Activated CD4-positive, alpha-beta T cell treated with anti-CD3 and anti-CD28 coated beads, Interleukin-2, Interleukin-4, amounts not matched to agents 100 ng/mL and 50 ng/mL, durations not matched to agents 16 hours and 8 hours (primary cell): Measurements from ENCODE around the gene MOB2.

ENCODE experiments used
- DNase-seq: peaks from one replicate; pipeline ENCODE4 v3.0.0-alpha.2; 2020; ENCODE audit warnings: low spot score

The MOB2 gene

DNA sequence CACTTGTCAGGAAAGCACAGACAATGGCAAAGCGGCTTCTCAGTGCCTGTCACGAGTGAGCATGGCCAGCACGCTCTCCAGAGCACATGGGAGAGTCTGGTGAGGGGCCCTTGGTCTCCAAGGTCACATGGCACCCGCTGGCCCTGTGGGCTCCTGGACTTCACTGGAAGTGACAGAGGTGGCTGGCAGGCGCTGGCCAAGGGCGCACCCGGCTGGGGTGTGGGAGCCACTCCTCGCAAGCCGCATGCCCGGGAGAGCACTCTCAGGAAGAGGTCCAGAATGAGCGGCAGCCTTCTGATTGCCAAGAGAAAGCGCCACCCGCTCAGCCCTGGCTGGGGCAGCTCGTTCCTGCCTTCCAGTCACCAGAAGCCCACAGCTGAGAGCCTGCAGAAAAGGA is 17.1 kb upstream of the MOB2 start:
- DNase-seq: no peak

DNA sequence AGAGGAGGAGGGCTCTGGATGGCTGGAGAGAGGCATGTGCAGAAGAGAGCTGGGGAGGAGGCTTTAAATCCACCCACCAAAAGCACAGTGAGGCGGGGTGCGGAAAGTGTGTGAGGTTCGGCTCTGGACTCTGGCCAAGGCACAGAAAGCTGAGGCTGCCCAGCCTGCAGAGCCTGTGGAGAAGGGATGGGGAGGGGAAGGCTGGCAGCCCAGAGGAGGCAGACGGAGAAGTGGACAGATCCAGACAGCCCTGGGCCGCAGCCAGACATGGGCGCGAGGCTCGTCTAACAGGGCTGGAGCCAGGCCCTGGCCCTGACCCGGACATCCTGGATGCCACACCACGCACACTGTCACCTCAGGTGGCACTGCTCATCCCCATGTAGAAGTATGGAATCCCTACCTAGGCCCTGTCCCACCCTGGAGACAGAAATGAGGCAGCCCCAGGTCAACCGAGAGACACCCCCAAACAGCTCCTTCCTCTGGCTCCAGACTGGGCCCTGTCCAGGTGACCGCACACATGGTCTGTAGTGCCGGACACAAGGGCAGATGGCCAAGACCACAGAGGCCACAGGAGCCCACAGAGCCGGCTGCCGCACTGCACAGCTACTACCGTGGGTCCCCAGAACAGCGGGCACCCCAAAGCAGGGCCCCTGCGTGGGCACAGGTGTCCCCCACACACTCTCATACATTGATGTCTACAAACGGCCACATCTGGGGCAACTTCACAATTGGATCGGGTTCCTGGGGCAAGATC is 16.6 kb upstream of the MOB2 start:
- no peak for DNase-seq

DNA sequence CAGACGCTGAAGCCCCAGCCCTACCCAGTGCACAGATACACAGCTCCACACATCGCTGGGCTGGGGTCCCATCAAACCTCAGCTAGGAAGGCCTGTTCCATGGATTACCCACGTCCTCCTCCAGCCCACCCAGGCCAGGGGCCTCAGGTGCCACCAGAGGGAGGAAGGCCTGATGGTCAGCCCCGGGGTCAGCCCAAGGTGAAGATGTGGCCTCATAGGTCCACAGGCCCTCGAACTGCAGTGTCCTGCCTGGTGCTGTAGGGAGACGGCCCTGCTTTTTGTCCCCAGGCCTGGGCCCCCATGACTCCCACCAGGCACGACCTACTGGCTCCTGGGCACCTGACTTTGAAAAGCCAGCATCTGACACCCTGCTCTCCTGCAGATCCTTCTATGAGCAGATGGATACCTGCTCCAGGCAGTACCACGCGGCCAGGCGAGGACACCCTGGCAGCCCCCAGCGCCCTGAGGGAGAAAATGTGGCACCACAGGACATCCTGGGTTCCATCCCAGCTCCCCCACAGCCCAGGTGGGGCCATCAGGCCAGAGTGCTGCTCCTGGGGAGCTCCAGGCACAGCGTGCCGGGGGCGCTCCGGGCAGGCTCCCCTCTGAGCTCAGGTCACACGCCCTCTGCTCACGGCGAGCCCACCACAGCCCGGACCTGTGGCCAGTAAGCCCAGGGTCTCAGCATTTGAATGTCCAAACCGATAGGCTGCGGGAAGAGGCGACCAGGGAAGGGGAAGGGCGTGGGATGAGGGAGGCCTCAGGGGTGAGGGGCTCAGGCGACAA is 15.8 kb upstream of the MOB2 start:
- no peak for DNase-seq

- no peak for DNase-seq
Observed at GRCh38 chr11:1501421-1502167, 15.0 kb upstream of the MOB2 start.

DNA sequence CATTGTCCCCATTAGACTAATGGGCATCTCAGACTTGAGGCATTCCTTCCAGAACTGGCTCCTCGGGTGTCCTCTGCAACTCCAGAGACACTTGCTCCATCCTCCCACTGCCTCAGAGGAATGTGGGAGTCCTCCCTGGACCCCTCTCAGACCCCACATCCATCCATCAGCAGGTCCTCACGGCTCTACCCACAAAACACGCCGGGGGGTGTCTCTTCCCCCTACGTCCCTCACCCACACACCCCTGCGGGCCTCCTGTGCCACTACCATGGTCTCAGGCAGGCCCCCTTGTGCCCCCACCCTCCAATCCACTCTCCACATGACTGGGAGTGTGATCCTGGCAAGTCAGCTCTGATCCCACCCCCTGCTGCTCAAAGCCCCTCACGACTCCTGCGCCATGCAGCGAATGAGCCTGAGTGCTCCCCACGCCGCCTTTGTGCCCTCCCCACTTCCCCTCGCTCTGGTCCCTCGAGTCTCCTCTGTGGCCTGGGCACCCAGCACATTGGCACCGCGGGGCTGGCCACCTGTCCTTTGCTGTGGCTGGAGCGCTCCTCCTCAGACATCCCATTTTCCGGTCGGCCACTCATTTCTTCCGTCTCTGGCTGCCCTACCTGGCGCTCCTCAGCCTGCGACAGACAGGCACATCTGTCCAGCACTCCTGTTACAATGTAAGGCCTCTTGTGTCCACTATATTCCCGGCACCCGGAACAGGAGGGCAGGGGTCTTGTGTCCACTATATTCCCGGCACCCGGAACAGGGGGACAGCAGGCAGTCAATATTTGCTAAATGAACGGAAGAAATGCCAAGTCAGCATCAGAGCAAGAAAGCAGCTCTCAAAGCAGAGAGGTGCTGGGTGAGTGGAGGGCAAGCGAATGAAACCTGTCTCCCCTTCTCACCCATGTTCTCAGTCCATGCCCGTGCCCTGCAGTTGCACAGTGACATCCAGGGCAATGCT is 14.2 kb upstream of the MOB2 start:
- DNase-seq: no peak

- no peak for DNase-seq
Observed at GRCh38 chr11:1499899-1500298, 13.3 kb upstream of the MOB2 start.

- no peak for DNase-seq
Observed at GRCh38 chr11:1499261-1499890, 12.8 kb upstream of the MOB2 start.

- no peak for DNase-seq
Observed at GRCh38 chr11:1498262-1498661, 11.7 kb upstream of the MOB2 start.

DNA sequence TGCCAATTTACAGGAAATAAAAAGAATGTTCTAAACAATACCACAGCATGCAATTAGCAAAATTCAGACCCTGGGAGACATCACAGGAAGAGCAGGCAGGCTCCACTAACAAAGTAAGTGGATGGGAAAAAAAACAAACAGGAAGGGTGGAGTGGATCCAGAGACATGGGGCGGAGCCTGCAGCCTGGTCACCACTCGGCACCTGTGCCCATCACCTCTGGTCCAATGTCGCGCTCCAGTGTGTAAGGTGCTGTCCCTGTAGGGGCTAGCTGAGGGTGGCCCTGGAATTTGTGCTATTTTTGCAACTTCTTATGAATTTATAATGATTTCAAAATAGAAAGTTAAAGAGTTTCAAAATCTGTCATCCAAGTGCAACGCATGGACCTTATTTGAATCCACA is 11.0 kb upstream of the MOB2 start:
- no peak for DNase-seq

- no peak for DNase-seq
Observed at GRCh38 chr11:1496761-1497095, 10.1 kb upstream of the MOB2 start.

GRCh38 chr11:1496091-1496760 is 9.6 kb upstream of the MOB2 start:
- no peak for DNase-seq

- DNase-seq: no peak
Observed at GRCh38 chr11:1494650-1495049, 8.1 kb upstream of the MOB2 start.

DNA sequence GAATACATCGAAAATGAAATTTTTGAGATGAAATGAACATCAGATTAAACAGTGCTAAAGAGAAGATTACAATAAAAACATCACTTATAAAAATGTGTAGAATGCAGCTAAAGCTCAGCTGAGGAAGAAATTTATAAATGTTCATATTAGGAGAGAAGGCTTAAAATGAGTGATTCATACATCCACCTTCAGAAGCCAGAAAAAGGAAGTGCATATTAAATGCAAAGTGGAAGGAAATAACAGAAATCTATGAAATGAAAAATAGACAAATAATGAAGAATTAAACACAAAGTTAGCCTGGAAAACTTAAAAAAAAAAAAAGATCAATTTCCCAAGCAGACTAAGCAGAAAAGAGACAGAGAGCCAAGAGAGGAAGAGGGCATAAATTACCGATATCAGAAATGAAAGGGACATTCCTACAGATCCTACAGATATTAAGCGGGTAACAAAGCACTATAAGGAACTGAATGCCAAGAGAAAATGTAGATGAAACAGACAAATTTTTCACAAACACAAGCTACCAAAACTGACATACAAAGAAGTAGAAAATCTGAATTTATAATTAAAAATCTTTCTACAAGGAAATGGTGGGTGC is 7.2 kb upstream of the MOB2 start:
- DNase-seq: no peak

GRCh38 chr11:1491379-1491778 is 4.8 kb upstream of the MOB2 start:
- no peak for DNase-seq

DNA sequence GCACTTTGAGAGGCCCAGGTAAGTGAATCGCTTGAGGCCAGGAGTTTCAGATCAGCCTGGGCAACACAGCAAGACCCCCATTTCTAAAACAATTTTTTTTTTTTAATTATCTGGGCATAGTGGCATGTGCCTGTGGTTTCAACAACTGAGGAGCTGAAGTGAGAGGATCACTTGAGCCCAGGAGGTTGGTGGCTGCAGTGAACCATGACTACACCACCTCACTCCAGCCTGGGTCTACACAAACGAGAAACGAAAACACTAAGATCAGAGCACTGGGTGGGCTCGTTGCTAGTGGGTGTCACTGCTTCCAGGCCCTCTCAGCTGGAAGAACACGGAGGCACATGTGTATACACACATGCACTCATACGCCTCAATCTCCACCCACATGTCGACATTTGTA is 4.1 kb upstream of the MOB2 start:
- no peak for DNase-seq

DNA sequence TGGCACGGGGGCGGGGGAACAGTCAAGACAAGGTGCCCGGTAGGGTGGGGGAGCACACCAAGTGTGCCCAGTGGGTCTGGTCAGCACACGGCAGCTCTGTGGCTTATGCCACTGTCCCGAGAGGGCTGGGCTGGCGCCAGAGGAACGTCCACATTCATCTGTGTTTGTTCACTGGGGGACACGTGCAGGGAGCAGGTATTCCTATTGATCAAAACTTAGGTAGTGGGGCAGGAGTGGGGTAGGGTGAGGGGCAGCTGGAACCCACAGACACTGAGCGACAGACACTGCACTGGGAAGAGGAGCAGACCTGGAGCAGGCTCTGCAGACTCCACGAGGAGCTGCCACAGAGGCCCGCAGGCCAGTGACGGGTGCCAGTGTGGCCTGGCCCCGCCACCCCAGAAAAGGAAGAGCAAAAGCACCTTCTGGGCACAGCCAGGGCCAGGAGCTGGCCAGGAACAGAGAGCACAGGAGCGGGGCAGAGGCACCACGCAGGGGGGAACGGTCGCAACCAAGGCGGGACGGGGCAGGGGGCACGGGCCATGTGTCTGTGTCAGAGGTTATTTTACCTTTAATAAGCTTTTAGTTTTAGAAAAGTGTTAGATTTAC is 2.1 kb upstream of the MOB2 start:
- no peak for DNase-seq

DNA sequence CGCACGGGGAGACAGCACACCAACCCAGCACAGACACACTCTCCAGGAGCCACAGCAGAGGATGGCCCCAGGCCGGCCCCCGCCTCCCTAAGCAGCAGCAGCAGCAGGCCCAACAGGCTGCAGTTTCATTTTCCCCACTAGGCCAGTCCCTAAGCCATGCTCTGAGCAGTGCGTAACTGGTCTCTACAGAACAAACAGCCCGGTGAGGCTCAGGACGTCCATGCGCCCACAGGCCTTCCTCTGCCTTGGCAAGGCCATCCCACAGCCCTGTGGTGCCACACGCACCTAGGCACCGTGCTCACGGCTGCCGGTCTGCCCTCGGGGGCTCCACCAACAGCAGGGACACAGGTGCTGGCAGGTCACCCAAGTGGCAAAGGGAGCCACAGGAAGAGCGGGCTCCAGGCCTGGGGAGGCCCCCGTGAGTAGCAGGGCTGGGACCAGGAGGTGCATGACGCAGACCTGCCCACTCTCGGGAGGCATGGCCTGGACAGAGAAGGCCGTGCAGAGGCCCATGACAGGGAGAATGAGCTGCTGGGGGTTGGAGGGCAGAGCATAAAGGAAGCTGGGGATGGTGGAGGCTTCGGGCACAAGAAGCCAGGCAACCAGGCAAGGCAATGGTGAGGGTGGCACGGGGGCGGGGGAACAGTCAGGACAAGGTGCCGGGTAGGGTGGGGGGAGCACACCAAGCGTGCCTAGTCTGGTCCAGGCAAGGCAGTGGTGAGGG is 1.4 kb upstream of the MOB2 start:
- no peak for DNase-seq

DNA sequence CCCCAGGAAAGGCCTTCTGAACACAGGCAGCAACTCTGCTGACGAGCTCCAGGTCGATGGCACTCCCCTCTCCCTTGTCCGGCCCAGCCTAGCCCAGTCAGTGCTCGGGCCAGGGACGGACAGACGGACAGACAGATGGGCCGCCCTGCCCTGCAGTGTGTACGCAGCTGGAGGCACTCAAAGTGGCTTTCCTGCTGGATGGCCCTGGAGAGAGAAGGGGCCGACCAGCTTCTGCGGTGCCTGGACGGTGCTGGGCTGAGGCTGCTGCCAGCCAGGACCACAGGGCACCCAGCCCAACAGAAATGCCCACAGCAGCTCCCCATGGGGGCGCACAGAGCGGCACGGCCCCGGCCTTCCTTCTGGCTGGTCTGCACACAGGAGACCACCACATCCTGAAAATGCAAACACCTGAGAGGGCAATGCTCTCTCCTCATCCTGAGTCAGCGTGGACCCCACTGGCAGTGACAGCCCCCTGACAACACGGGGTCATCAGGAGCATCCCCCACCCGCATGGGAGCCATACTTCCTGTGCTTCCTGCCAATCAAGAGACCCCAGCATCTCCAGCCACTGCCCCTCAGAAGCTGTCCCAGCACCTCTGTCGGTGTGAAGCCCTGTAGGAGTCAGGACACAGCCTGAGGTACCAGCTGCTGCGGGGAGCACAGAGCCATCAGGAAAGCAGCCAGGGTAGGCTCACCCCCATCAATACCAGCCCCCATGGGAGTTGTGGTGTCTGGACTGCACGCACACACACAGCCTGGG is 692 bp upstream of the MOB2 start:
- no peak for DNase-seq

DNA sequence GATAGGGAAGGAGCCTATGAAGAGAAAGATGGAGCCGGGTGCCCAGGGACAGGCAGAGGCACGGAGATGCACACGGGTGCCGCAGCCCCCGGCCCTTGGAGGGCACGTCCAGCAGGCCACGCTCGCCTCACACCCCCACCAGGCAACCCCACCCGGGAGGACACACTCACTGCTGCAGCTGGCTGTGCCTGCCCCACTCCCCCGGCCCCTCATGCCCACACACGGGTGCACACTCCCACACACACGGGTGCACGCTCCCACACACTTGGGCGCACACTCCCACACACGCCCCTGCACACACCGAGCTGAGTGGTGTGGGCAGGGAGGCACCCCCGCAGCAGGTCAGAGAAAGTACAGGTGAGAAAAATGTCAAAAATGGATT is 1.1 kb downstream of the MOB2 start:
- no peak for DNase-seq
